GM12865 (cell line): ENCODE data around the gene RPS6KA2.

Experiments
- DNase-seq: peaks from one replicate; pipeline ENCODE4 v3.0.0; 2010; ENCODE audit warnings: low read depth
- H3K4me3 ChIP-seq: 2 replicates; pipeline ENCODE4 v1.5.1; 2011; ENCODE audit warnings: mild to moderate bottlenecking, low read depth, low read length, control low read depth
- TF ChIP-seq, protein P1 (sequence below): IDR thresholded peaks from 2 replicates; pipeline ENCODE4 v1.5.1; 2011; ENCODE audit warnings: low read length, control low read depth, low read depth, inconsistent platforms; ENCODE audit not compliant: insufficient read depth; ENCODE audit errors: missing control alignments

Gene RPS6KA2

DNA sequence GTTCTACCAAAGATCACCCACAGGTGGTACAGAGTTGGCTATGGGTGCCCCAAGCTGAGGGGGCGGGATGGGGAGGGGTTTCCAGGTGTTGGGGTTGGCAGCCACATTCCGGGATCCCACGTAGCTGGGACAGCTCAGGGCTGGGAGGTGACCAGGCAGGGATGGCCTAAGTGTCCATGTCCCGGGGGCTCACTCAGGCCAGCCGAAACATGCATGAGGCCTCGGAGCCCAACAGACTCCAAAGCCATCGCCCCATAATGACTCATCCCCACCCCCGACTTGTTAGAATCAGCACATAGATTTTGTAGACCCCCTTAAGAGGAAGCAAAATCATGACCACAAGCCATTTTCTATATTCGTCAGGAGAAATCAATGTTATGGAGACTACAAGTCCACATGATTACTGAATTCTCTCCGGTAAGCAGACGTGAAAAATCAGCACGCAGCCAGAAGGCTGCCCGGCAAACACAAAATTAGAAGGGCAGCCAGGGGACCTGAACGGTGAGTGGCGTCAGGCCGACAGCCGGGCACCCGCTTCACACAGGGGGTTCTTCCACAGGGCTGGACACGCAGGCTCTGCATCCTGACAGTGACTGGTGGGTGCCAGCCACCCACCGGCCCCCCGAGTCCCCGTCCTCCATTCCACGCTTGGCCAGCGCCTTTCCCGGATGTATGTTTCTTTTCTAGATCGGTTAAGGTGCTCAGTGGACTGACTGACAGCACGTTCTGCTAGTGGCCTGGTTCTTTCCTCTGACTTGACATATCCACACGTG lies 121.7 kb downstream of the RPS6KA2 start:
- no peak for DNase-seq

DNA sequence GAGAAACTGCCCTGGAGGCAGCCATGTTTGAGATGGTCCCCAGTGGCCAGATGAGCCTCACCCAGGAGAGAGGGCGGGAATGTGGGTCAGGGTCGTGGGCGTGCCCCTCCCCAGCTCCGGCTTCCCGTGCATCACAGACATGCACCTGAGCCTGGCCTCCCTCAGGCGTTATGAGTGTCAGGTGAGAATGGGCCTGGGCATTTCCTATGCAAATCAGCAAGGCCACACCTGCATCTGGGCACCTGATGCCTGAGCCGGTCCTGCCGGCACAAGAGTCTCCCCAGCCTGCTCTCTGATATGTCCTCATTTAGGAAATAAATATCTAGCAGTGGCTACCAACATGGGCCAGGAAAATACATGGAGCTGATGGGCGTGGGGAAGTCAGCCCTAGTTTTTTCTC lies 123.0 kb downstream of the RPS6KA2 start:
- no peak for DNase-seq
- TF ChIP-seq, protein P1, sequence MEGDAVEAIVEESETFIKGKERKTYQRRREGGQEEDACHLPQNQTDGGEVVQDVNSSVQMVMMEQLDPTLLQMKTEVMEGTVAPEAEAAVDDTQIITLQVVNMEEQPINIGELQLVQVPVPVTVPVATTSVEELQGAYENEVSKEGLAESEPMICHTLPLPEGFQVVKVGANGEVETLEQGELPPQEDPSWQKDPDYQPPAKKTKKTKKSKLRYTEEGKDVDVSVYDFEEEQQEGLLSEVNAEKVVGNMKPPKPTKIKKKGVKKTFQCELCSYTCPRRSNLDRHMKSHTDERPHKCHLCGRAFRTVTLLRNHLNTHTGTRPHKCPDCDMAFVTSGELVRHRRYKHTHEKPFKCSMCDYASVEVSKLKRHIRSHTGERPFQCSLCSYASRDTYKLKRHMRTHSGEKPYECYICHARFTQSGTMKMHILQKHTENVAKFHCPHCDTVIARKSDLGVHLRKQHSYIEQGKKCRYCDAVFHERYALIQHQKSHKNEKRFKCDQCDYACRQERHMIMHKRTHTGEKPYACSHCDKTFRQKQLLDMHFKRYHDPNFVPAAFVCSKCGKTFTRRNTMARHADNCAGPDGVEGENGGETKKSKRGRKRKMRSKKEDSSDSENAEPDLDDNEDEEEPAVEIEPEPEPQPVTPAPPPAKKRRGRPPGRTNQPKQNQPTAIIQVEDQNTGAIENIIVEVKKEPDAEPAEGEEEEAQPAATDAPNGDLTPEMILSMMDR: no peak

More for the DNA sequence above, 121.7 kb downstream of the RPS6KA2 start:
- TF ChIP-seq, protein P1: no peak
- no peak overlapping the region for H3K4me3 ChIP-seq

DNA sequence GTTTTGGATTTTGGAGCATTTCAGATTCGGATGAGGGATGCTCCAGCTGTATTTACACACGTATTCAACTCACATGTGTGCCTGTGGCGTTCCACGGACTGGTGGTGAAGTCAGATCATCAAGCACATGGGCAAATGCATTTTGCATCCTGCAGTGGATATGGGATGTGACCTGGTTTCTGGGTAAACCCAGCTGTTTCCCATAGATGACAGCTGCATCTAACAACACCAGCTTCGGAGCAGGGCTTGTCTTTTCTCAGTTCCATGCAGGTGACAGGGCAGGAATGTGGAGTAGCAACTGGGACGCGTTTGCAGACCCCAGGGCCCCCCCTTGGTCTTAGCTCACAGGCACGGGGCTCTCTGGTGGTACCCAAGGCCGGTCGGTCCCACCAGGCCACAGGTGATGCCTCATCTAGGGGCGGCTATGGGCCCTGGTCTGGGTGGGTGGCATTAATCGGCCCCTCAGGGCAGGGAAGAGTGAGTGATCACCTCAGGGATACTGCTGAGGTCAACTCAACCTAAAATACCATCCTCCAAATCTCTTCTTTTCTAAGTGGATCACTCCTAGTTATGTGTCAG lies 123.8 kb downstream of the RPS6KA2 start:
- no peak for DNase-seq
- TF ChIP-seq, protein P1: no peak
- no peak overlapping the region for H3K4me3 ChIP-seq

More for the DNA sequence above, 123.0 kb downstream of the RPS6KA2 start:
- no peak overlapping the region for H3K4me3 ChIP-seq

DNA sequence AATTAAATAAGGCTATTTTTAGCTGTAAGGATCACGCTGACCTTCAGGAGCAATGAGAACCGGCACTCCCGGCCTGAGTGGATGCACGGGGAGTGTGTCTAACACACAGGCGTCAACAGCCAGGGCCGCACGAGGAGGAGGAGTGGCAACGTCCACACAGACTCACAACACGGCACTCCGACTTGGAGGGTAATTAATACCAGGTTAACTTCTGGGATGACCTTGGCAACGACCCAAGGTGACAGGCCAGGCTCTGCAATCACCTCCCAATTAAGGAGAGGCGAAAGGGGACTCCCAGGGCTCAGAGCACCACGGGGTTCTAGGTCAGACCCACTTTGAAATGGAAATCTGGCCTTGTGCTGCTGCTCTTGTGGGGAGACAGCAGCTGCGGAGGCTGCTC lies 124.6 kb downstream of the RPS6KA2 start:
- TF ChIP-seq, protein P1: no peak
- no peak overlapping the region for H3K4me3 ChIP-seq
- DNase-seq: no peak

DNA sequence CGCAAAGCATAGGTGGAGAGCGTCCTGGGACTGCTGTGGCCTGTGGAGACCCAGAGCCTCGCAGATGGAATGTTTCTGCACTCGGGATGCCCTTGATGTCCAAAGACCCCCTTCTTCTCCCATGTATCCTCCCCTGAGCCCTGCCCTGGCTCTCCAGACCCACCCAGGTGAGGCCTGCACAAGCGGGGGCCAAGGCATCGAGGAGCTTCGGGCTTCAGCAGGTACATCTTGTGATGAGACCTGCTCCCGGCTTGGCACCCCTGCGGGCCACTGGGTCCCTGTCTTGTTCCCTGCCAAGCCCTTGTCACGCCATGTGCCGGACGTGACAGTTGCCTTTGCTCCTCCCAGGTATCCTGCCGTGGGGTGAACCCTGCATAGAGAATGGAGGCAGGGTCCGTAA lies 125.8 kb downstream of the RPS6KA2 start:
- no peak overlapping the region for H3K4me3 ChIP-seq
- no peak for DNase-seq
- TF ChIP-seq, protein P1: no peak

DNA sequence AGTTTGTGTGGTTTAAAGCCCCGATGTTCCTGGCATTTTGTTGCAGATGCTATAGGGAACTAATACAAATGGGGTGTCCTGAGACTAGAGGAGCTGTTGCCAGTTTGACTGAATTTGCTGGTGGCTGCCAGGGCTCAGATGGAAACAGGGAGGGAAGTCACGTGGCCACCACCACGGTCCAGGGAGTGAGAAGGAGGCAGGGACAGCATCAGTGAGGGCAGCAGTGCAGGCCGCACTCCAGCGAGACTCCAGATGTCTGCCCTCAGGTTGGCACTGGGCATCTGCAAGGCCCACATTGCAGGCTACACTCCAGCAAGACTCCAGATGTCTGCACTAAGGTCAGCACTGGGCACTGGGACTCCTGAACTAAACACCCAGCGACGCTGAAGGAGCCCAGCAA lies 126.8 kb downstream of the RPS6KA2 start:
- H3K4me3 ChIP-seq: no peak overlapping the region
- no peak for DNase-seq
- TF ChIP-seq, protein P1: no peak
